HG03097 (cell line): Measurements from ENCODE around the gene PXYLP1.

Source experiments
- ATAC-seq: cut with Tn5 transposase; IDR thresholded peaks from one replicate; pipeline ENCODE4 v1.9.1; 2021; ENCODE audit not compliant: unreplicated experiment, low FRiP score

Gene PXYLP1

DNA sequence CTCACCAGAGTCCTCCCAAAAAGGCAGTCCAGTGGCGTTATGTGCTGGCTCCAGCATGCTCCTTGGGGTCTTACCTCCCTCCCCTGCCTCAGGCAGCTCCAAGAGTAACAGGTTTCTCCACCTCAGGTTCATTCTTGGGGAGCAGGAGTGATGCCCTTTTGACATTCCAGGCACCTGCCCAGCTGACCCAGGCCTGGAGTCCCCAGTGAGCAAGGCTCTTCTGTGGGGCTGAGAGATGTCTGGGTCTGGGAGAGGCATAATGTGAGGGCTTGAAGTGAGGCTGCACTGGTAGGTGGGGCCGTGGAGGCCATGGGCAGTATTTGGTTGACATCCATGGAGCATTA, 15.3 kb downstream of the PXYLP1 start:
- ATAC-seq, result no peak

DNA sequence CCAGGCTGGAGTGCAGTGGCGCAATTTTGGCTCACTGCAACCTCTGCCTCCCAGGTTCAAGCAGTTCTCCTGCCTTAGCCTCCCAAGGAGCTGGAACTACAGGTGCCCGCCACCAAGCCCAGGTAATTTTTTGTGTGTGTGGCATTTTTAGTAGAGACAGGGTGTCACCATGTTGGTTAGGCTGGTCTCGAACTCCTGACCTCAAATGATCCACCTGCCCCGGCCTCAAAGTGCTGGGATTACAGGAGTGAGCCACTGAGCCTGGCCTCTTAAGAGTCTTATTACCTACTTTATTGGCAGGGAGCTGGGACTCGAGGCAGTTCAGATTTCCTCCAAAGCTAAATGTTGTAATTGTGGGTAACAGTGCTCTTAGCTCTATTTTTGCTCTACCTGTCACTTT, 16.4 kb downstream of the PXYLP1 start:
- ATAC-seq, result no peak

DNA sequence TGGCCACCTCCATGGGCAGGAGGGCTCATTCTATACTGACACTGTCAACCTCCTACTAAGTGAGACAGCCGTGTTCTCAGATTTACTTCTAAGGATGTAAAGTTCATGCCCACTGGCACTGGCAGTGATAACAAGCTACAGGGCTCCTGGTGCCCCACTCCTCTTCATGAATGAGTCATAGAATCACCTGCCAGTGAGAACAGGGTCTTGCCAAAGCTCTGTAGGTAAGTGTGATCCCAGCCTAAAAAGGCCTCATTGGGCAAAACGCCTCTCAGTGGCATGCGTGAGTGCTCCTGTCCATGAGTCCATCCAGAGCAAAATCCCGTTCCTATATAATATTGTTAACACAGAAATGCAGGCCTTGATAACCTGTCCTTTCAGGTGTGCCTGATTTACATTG, 17.4 kb downstream of the PXYLP1 start:
- no peak for ATAC-seq

DNA sequence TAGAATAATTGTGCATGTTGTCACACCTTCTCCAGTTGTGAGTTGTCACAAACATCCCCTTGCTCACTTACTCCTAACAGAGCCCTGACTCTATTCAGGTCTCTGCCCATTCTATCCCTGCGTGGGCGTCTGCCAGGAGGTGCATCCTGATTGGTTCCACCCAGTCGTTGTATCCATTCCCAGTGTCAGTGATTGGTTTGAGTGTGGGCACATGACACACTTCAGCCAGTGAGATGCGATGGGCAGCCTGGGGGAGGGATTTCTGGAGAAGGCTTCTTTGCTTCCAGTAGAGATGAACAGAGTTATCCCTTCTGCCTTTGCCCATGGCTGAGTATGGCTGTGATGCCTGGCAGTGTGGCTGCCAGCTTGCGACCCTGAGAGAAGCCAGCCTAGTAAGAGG, 18.7 kb downstream of the PXYLP1 start:
- ATAC-seq, result no peak

DNA sequence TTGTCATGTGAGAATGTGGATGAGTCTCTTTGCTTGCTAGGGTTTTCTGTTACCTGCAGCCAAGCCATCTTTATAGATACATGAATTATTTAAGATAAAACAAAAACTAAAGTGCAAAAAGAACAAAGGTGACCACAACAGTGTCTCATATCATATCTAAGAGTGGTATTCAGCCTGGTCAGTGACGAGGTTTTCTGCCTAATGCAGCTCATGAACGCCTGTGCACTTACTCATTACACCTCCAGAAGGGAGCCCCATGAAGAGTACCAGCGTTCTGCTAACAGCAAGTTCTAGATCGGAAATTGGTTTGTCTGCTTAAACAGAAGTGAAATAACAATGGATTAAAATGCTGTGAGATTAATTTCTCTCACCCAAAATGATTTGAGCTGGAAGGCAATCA, 19.2 kb downstream of the PXYLP1 start:
- ATAC-seq, result no peak

DNA sequence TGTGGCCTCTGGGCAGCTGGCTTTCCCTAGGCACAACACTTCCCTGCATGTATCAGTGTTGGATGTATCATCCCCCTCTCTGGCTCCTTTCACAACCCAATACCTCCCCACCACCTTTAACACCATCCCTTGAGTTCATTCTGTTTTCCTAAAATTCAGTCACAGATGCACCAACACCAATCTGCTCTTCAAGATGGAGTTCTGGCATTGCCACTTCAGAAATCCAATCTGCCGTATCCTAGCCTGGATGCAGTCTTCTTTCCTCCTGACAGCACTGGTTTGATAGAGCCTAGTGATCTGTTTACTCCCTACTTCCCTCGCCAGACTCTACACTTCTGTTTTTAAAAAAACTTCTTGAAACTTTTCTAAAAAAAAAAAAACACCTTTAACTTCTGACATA, 21.7 kb downstream of the PXYLP1 start:
- no peak for ATAC-seq

DNA sequence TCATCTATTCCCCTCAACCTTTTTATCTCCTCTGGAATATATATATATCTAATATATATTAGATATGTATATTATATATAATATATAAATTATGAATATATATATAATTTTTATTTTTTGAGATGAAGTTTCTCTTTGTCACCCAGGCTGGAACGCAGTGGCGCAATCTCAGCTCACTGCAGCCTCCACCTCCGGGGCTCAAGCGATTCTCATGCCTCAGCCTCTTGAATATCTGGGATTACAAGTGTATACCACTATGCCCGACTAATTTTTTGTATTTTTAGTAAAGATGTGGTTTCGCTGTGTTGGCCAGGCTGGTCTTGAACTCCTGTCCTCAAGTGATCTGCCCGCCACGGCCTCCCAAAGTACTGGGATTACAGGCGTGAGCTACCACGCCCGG, 22.2 kb downstream of the PXYLP1 start:
- ATAC-seq, result no peak

DNA sequence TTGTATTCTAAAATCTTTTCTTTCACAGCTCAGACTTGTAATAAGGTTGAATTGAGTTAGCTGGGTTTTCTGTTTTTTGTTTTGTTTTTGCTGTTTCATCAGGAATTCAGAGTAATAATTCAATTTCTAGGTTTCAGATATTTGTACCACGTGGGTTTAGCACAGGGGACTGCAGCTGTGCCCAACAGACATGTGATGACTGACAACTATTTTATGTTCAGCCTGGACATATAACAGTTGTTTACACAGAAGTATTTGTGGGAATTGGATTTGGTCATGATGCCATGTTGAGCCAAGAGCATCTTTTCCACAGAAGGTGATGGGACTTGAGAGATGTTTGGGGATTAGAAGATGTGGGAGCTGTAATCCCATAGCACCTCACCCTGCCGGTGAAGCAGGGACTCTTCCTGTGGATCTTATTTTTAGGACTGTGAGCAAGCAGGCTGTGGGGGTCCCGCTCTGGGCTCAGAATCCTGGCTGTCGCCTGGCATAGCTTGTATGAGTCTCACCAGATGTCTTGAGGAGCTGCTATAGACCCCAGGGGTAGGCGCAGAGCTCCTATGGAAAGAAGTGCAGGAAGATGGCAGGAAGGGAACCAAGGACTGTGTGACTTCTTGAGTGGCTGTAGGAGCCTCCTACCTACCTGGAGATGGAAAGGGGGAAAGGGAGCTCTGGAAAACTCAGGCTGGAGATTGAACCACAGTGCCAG, 23.7 kb downstream of the PXYLP1 start:
- ATAC-seq, result no peak

DNA sequence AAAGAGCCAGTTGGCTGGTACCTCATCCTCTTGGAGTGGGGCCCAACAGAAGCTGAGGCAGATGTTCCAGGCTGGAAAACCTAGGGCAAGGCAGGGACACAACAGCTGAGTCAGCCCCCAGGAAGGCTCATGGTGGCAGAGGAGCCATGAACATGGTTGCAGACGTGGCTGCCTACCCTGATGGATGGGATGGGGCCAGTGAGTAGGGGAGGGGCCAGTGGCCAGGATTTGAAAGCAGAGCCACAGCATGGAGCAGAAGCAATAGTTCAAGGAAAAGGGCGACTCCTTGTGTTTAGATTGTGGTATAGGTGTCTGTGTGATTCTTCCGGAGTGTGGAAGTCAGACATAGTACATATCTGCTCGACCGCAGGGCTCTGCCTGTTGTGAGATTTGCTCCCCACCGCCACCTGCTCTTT, 24.2 kb downstream of the PXYLP1 start:
- ATAC-seq, result no peak

DNA sequence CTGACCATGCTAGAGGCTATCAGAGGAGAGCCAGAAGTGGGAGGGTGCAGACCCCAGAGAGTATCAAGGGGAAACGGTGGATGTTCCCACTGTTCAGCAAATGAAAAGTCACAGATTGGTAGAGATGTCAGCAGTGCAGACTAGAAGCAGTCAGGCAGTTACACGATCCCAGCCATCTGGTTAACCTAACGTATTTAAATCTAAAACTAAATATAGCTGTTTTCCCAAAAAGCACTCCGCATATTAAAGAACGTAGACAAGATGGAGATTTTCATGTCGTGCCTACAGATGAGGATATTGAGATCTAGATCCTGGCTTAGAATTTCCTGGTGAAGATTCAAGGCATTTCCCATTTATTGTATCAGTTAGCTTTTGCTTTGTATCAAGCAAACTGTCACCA, 25.2 kb downstream of the PXYLP1 start:
- ATAC-seq, result no peak

DNA sequence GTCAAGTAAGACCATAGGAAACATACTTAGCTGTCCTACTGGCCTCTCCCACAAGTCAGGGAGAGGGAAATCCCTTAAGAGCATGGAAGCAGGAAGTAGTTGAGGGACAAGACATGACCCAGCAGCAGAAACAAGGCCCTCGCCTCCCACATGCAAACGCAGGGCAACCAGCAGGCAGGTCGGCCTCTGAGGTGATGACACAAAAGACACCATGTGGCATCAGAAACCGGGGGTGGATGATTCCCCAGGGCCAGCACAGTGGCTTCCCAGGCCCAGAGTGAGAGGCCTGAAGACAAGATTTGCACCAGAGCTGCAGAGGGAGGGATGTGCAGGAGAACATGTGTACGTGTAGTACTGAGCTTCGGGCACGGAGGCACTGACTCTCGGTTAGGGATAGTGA, 26.3 kb downstream of the PXYLP1 start:
- no peak for ATAC-seq

DNA sequence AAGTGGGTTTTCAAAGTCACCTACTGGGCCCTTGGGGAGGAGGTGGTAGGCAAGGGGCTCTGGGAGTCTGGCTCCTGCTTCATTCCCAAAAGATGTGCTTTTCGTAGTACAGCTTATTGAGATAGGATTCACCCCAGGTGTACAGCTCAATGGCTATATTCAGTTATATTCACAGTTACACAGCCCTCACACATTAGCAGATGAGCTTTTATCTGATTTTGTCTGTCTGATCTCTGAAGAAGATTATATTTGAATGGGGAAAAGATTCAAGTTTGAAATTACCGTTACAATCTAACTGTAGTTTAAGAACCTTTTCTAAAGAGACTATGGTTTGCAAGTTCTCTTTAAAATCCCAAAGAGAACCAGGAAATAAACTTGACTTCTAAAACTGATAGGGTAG, 27.3 kb downstream of the PXYLP1 start:
- no peak for ATAC-seq

DNA sequence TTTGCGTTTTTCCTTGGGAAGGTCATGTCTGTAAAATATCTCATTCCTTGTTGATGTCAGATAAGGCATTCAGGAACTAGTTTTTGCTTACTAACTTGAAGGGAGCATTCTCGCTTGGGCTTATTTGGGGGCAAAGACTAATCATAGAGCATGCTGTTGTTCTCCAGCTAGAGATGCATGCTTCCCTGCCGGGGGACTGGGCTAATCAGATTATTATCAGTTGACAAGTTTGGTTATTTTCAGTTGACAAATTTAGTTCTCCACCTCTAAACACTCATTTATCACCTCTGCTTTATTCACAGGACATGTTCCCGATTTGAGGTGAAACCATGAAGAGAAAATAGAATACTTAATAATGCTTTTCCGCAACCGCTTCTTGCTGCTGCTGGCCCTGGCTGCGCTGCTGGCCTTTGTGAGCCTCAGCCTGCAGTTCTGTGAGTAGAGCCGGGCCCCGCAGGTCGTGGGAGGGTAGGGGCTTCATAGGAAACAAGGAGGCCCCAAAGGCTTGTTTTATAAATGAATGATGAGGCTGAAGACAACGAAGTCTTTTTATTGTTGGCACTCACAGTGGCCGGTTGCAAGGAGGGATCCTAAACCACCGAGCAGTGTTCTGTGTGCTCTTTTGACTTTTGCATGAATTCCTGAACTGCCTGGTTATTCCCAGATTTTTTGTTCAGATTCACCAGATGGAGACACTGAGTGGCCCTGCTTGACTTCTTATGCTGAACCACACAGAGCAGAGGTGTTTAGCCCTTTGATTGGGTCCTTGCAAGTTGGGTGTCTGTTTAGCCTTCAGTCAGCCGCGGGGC, 28.4 kb downstream of the PXYLP1 start:
- no peak for ATAC-seq

DNA sequence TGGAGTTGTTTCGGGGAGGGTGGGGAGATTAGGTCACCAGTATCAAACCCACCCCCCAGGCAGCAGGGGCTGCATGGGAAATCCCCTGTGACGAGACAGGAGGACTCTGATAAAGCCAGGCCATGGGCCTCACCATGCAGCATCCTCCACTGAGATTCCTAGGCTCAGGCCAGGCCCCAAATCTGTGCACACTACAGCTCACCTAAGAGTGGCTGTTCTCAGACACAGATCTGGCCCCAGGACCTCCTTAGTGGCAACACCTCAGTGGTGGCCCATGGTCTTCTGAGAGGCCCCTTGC, 29.0 kb downstream of the PXYLP1 start:
- ATAC-seq, result no peak

DNA sequence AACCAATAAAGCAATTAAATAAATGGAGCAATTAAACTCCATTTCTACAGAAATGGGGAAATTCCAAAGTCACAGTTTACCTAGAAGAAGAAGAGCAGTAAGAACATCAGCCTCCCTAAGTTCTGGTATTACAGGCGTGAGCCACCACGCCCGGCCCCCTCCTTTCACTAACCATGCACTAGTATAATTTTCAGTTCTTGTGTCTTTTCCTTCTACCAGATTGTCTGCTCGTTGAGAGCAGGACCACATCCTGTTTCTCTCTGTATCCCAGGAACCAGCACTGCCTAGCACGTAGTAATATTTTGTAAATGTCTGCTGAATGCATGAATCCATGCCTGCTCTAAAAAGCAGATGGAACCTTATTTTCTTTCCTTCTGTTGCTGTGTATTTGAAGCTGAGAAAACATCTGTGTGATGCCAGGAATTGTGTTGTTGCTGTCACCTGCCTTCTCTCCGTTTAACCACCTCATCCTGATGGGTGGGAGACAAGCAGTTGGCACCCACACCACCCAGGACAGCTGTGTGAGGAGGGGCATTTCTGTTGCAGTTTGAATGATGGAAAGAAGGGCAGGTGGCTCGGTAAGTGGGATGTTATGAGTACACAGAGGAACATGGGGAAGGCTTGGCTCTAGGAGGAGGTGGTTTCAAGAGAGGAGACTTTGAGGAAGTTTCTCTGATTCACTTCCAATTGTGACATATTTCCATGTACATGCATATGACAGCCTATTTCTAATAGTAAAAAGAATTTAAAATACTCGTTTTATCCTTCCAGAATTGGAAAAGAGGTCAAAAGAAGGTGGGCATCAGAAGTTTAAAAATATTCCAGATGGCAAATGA, 30.1 kb downstream of the PXYLP1 start:
- ATAC-seq, result no peak

DNA sequence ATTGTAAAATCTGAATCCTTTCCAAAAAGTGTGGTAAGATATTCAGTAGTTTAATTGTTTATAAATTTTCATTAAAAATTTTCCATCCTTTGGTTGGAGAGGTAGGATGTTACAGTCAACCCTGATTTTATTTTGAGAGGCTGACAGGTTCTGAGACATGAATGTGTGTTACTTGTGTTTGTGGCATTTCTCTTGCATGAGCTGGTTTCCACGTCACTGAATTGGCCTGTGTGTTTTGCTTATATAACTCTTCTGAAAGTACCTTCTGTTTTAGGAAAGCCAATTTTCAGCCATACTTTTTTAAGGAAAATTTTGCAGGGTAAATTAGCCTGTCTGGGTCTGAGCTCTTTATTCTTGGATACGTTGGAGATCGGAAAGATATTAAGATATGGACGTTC, 30.7 kb downstream of the PXYLP1 start:
- ATAC-seq, result no peak

DNA sequence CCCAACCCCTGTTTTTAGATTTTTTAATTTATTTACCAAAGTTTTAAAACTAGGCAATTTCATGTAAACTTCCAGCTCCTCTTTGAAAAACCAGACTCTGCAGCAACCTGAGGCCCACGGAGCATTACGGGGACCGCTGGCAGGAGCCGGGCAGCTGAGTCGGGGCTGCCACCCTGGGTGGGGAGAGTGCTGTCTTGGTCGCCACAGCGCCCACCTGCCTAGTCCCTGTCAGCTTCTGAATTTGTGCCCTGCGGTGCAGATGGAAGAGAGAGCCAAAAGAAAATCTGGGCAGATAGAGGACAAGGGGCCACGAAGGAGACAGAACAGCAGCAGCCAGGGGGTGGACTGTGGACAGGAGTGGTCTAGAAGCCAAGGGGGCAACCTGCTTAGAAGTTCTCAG, 34.6 kb downstream of the PXYLP1 start:
- no peak for ATAC-seq

DNA sequence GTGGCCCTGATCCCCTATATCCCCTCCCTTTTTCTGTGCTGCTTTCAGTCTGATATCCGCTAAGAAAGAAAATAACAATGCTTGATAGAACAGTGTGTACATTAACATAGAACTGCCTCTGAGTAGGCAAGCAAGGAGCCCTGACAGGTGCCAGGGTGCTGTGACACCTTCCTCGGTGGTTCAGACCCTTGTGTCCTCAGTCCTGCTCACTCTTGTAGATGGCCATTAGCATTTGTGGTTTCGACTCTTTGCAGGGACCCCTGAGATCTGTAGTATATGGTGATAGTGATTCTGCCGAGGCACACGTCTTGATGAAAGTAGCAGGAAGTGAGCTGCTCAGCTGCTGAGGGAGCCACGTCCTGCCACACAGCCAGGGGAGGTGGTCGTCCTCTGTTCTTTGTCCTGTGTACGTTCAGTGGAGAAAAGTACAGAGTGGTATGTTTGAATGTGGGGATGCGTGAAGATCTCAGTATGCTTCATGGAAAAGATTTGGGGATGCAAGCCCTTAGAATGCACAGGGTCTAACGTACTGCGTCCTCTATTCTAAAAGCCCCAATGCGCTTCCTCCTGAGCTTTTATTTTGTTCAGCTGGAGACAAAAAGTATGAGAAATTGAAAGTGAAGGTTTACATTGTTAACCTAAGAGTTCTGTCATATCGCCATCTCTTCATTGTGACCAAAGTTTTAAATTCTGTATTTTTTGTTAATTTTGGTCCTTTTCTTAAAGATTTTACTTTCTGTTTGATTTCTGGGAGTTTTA, 35.4 kb downstream of the PXYLP1 start:
- ATAC-seq, result no peak

DNA sequence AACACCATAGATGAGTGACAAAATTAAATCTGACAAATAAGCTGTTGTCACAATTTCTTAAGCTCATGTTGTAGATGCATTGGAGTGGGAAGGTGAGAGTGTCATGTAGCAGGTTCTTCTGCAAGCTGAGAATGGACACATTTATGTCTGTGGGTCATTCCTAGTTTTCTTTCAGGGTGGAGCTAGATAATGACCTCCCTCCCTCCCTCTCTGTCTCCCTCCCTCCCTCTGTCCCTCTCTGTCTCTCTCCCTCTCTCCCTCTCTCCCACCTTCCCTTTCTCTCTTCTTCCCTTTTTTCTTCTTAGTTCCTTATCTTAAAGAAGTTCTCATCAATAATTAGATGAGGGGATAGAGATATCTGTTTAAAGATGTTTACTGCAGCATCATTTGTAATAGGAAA, 36.0 kb downstream of the PXYLP1 start:
- no peak for ATAC-seq

DNA sequence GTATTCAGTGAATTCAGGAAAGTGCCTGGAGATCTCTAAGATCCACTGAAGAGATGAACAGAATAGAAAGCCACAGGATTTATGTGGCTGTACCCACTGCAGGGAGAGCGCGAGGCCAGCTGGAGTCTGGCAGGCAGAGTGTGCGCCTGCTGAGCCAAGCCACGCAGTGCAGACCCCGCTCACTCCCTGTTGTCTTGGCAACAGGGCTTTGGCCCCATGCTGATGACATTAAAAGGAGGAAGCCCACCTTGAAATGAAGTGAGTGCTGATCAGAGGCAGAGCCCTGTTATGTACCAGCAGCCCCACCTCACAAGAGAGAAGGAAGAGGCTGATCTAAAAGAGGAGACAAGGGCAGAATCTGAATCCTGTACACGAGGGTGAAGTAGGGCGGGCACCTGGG, 36.7 kb downstream of the PXYLP1 start:
- ATAC-seq, result no peak

DNA sequence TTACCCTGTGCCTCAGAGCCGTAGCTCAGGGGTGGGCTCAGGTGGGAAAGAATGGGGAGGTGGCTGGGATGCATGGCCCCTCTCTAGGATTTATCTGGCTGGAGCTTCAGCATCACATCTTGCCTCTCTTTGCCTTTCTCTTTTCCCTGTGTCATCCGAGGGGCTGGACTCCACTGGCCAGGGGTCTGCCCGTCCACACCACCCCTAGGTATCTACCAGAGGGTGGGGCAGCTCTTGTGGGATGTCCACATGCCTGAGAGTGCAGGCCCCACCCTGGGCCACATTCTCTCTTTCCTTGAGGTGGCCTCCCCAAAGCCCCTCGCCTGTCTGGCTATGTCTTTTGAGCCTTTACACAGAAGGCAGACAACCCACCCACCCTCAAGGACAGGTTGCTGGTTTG, 37.2 kb downstream of the PXYLP1 start:
- ATAC-seq, result no peak
